Cerebellar nuclear complex (tissue), 1 donor: ENCODE data around the gene EXTL2.
"Not testable (repeated sequence)": the region's sequence is repeated elsewhere in the genome, so short reads cannot be mapped to it uniquely, and the experiment has no call there.

Experiments used
- DNase-seq, 2 experiments: peaks; one replicate each; lab custom pipeline; 2025; lab: John Stamatoyannopoulos, UW

The EXTL2 gene

GRCh38 chr1:100902365-100902764 is 7.7 kb upstream of the EXTL2 start:
- DNase-seq, result no peak

GRCh38 chr1:100896481-100896982 is 1.9 kb upstream of the EXTL2 start:
- DNase-seq, result no peak

- peak; percentile 12 to 58 for DNase-seq
Measured at GRCh38 chr1:100895540-100896480, 1.2 kb upstream of the EXTL2 start, which contains the start of gene SLC30A7. TSS of gene SLC30A7 (plus strand) at chr1:100896090. CDS start at chr1:100896263, 173 bp downstream.

- no peak for DNase-seq
Measured at GRCh38 chr1:100893718-100894117, 924 bp downstream of the EXTL2 start.

- DNase-seq, result no peak
Measured at GRCh38 chr1:100892554-100892953, 2.1 kb downstream of the EXTL2 start.

- DNase-seq, result no peak
Measured at GRCh38 chr1:100891380-100891779, 3.3 kb downstream of the EXTL2 start.

- DNase-seq, result not testable (repeated sequence)
Measured at GRCh38 chr1:100889869-100890482, 4.7 kb downstream of the EXTL2 start.

- DNase-seq, result not testable (repeated sequence)
Measured at GRCh38 chr1:100889007-100889406, 5.6 kb downstream of the EXTL2 start.

- no peak for DNase-seq
Measured at GRCh38 chr1:100883963-100884362, 10.7 kb downstream of the EXTL2 start.

GRCh38 chr1:100882698-100883097 is 11.9 kb downstream of the EXTL2 start:
- no peak for DNase-seq

- DNase-seq, result no peak
Measured at GRCh38 chr1:100881687-100882086, 13.0 kb downstream of the EXTL2 start.

- DNase-seq, result no peak
Measured at GRCh38 chr1:100879422-100879821, 15.2 kb downstream of the EXTL2 start.

GRCh38 chr1:100876291-100876690 is 18.4 kb downstream of the EXTL2 start:
- no peak for DNase-seq

- DNase-seq, result no peak
Measured at GRCh38 chr1:100875228-100875627, 19.4 kb downstream of the EXTL2 start.

GRCh38 chr1:100874433-100874832 is 20.2 kb downstream of the EXTL2 start:
- no peak for DNase-seq

GRCh38 chr1:100869996-100870395 is 24.6 kb downstream of the EXTL2 start:
- no peak for DNase-seq

- no peak for DNase-seq
Measured at GRCh38 chr1:100868364-100868995, 26.2 kb downstream of the EXTL2 start.

GRCh38 chr1:100866901-100867206 is 27.8 kb downstream of the EXTL2 start:
- DNase-seq, result no peak

GRCh38 chr1:100866041-100866900 is 28.4 kb downstream of the EXTL2 start:
- no peak for DNase-seq

GRCh38 chr1:100862591-100862990 is 32.1 kb downstream of the EXTL2 start:
- no peak for DNase-seq

GRCh38 chr1:100861379-100861778 is 33.3 kb downstream of the EXTL2 start:
- no peak for DNase-seq
